ENCODE results near the gene GTF3C6.
A peak's percentile ranks its signal among the peaks of the same experiment; 100 is the strongest.

Gene GTF3C6, protein sequence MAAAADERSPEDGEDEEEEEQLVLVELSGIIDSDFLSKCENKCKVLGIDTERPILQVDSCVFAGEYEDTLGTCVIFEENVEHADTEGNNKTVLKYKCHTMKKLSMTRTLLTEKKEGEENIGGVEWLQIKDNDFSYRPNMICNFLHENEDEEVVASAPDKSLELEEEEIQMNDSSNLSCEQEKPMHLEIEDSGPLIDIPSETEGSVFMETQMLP

DNA sequence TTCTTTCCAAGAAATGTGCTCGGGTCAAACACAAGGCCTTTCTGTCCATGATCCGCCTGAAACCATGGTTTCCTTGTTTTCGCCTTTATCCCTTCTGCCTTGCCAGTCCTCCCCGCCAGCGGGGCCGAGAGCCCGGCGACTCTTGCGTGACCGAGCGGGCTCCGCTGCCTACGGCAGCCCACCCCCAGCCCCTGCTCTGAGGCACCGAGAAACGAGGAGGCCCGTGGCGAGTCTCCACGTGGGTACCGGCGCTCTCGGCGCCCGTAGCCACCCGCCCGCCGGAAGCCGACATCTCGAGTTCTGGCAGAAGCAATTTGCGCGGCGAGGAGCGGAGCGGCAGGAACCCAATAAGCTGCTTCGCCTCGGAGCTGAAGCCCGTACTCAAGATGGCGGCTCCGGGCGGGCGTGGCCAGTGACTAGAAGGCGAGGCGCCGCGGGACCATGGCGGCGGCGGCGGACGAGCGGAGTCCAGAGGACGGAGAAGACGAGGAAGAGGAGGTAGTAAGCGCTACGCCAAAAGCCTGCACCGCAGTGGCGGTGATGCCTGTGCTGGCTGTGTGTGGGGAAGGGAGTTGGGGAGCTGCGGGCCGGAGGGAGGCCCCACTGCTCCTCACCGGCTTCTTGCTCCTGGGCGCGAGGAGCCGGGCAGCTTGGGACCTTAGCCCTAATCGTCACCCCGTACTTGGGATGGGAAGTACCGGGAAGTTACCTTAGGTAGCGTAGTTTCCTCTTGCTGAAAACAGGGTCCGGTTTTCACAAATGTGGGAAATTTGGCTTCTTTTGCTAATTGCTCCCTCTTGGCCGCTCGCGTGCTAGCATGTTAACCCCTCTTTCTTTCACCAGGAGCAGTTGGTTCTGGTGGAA lies at the start of gene GTF3C6:
TSS of gene GTF3C6 (plus strand) at position 378 of the 864 bp plus-strand sequence. CDS start at position 442, 64 bp downstream.
- H3K9me3 ChIP-seq (ENCODE audit: control insufficient read depth, insufficient read depth, low read length), result no peaks in the 10 kb centered on the region
- H3K27me3 ChIP-seq (ENCODE audit: control insufficient read depth, insufficient read depth, low read length), result no peaks in the 10 kb centered on the region
- H3K4me3 ChIP-seq (ENCODE audit: low read depth, low read length), result peak within 1 kb of the TSS; percentile 97
- peak within 1 kb of the TSS; percentile 100 for H3K9ac ChIP-seq (ENCODE audit: low read depth, low read length)
- no peaks in the 10 kb centered on the region for H3K4me1 ChIP-seq (ENCODE audit: control insufficient read depth, insufficient read depth, low read length)
- peaks cover 12% of the 10 kb centered on the region for H3K36me3 ChIP-seq (ENCODE audit: control insufficient read depth, insufficient read depth, low read length)

DNA sequence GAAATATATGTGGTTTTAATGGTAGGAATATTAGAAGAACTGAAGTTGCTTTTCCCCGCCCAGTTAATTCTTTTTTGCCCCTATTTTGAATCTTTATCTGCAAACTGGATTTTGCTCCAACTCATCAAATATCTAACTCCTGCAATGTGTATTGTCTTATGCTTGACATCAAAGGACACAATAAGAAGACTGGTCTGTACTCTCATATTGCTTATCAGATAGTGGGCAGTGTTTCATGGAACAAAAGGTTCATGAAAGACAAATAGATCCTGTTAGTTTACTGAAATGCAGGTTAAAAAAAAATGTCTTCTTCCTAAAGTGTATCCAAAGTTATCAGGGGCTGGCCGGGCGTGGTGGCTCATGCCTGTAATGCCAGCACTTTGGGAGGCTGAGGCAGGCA lies 27.7 kb upstream of the GTF3C6 start:
- no peak overlapping the region for H3K4me3 ChIP-seq (ENCODE audit: low read depth, low read length)

DNA sequence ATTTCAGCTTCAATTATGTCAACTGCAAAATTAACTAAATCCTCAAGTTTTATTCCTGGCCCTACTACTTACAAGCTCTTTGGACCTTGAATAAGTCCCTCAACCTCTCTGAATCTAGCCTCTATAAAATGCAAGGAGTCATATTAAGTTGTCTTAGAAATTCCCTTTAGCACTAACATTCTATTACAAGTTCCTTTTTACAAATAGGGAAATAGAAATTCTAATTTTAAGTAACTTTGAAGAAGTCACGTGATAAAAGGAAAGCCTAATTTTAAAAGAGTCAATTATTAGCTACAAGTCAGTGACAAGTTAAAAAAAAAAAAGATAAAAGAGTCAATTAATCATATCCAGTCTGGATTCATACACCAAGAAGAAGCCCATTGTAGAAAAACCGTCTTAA lies 24.6 kb upstream of the GTF3C6 start:
- Histone ChIP-seq H3K27me3 (ENCODE audit: control insufficient read depth, insufficient read depth, low read length) (no peaks in the 10 kb centered on the region), H3K9me3 (ENCODE audit: control insufficient read depth, insufficient read depth, low read length) (no peaks in the 10 kb centered on the region), H3K4me1 (ENCODE audit: control insufficient read depth, insufficient read depth, low read length) (no peaks in the 10 kb centered on the region), H3K9ac (ENCODE audit: low read depth, low read length) (no peak overlapping the region), H3K36me3 (ENCODE audit: control insufficient read depth, insufficient read depth, low read length) (no peaks in the 10 kb centered on the region), H3K4me3 (ENCODE audit: low read depth, low read length) (no peak overlapping the region)

More for the DNA sequence above, 27.7 kb upstream of the GTF3C6 start:
- no peaks in the 10 kb centered on the region for H3K27me3 ChIP-seq (ENCODE audit: control insufficient read depth, insufficient read depth, low read length)
- H3K4me1 ChIP-seq (ENCODE audit: control insufficient read depth, insufficient read depth, low read length), result no peaks in the 10 kb centered on the region
- no peaks in the 10 kb centered on the region for H3K9me3 ChIP-seq (ENCODE audit: control insufficient read depth, insufficient read depth, low read length)
- no peaks in the 10 kb centered on the region for H3K36me3 ChIP-seq (ENCODE audit: control insufficient read depth, insufficient read depth, low read length)
- H3K9ac ChIP-seq (ENCODE audit: low read depth, low read length), result no peak overlapping the region

DNA sequence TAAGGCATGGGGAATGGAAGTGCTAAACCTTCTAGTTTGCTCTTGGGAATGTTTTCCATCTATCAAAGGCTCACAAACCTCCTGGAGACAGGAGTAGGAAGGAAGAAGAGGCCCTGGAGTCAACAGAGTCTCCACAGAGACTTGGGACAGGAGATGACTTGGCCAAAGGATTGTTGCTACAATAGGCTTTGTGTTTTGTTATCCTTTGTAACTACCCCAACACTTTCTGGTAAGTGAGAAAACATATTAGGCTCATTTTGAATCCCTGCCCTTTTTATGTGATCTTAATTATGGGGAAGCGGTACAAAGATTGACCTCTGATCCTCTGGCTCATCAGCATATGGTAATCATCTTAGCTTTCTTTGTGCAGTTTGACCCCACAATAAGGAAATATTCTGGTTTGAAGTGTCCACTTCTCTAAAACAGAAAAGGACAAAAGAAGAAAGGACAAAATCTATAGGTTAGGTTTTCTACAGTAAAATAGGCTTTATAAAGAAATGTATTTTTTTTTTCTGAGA lies 24.1 kb upstream of the GTF3C6 start:
- no peaks in the 10 kb centered on the region for H3K9me3 ChIP-seq (ENCODE audit: control insufficient read depth, insufficient read depth, low read length)
- no peak overlapping the region for H3K9ac ChIP-seq (ENCODE audit: low read depth, low read length)
- no peaks in the 10 kb centered on the region for H3K36me3 ChIP-seq (ENCODE audit: control insufficient read depth, insufficient read depth, low read length)
- no peaks in the 10 kb centered on the region for H3K27me3 ChIP-seq (ENCODE audit: control insufficient read depth, insufficient read depth, low read length)
- no peaks in the 10 kb centered on the region for H3K4me1 ChIP-seq (ENCODE audit: control insufficient read depth, insufficient read depth, low read length)
- no peak overlapping the region for H3K4me3 ChIP-seq (ENCODE audit: low read depth, low read length)

DNA sequence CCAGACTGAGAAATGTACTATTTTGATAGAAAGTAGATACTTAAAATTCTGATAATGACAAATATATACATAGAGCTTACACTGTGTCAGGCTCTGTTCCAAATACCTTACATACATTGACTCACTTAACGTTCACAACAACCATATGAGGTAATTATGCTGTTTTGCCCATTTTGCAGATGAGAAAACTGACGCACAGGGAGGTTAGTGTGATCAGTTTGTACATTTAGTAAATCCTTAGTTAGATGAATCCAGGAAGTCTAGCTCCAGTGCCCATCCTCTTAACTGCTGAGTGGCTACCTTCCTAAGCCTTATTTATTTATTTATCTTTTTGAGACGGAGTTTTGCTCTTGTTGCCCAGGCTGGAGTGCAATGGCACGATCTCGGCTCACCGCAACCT lies 23.3 kb upstream of the GTF3C6 start:
- Histone ChIP-seq H3K4me3 (ENCODE audit: low read depth, low read length) (no peak overlapping the region), H3K4me1 (ENCODE audit: control insufficient read depth, insufficient read depth, low read length) (no peaks in the 10 kb centered on the region), H3K9ac (ENCODE audit: low read depth, low read length) (no peak overlapping the region), H3K36me3 (ENCODE audit: control insufficient read depth, insufficient read depth, low read length) (no peaks in the 10 kb centered on the region), H3K9me3 (ENCODE audit: control insufficient read depth, insufficient read depth, low read length) (no peaks in the 10 kb centered on the region), H3K27me3 (ENCODE audit: control insufficient read depth, insufficient read depth, low read length) (no peaks in the 10 kb centered on the region)

DNA sequence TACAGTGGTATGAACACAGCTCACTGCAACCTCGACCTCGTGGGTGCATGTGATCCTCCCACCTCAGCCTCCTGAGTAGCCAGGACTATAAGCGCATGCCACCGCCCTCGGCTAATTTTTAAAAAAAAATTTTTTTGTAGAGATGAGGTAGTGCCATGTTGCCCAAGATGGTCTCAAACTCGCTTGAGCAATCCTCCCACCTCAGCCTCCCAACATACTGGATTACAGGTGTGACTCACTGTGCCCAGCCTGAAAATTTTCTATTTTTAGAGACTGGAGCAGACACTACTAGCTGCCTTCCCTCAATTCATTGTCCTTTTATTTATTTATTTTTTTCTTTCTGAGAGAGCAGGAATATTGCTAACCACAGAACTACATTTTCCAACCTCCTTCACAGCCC lies 20.3 kb upstream of the GTF3C6 start:
- H3K9ac ChIP-seq (ENCODE audit: low read depth, low read length), result no peak overlapping the region
- H3K9me3 ChIP-seq (ENCODE audit: control insufficient read depth, insufficient read depth, low read length), result no peaks in the 10 kb centered on the region
- H3K4me1 ChIP-seq (ENCODE audit: control insufficient read depth, insufficient read depth, low read length), result no peaks in the 10 kb centered on the region
- H3K4me3 ChIP-seq (ENCODE audit: low read depth, low read length), result no peak overlapping the region
- no peaks in the 10 kb centered on the region for H3K27me3 ChIP-seq (ENCODE audit: control insufficient read depth, insufficient read depth, low read length)
- no peaks in the 10 kb centered on the region for H3K36me3 ChIP-seq (ENCODE audit: control insufficient read depth, insufficient read depth, low read length)

DNA sequence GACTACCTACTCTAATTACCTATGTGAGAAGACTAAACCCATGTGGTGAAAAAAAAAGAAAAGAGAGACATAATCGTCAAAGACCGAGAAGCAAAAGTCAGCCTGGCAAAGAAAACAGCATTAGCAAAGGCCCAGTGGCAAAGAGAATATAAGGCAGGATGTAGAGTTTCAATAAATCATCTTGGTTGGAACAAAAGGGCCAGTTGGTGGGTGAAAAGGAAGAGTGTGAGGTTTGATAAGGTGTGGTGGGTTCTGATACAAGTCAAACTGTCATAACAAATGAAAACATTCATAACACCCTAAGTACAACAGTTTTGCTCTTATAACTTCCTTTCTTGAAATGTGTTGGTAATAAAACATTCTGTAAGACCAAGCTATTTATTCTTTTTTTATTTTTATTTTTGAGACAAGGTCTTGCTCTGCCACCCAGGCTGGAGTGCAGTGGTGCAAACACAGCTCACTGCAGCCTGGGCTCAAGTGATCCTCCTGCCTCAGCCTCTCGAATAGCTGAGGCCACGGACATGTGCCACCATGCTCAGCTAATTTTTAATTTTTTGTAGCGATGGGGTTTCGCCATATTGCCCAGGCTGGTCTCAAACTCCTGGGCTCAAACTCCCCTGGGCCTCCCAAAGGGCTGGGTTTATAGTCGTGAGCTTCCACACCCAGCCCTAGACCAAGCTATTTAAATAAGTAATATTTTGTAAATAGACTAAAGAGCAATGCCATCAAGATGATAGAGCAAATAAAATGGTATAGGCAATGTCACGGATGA lies 18.9 kb upstream of the GTF3C6 start:
- no peaks in the 10 kb centered on the region for H3K36me3 ChIP-seq (ENCODE audit: control insufficient read depth, insufficient read depth, low read length)
- H3K9me3 ChIP-seq (ENCODE audit: control insufficient read depth, insufficient read depth, low read length), result no peaks in the 10 kb centered on the region
- H3K4me1 ChIP-seq (ENCODE audit: control insufficient read depth, insufficient read depth, low read length), result no peaks in the 10 kb centered on the region
- no peak overlapping the region for H3K4me3 ChIP-seq (ENCODE audit: low read depth, low read length)
- no peak overlapping the region for H3K9ac ChIP-seq (ENCODE audit: low read depth, low read length)
- no peaks in the 10 kb centered on the region for H3K27me3 ChIP-seq (ENCODE audit: control insufficient read depth, insufficient read depth, low read length)

DNA sequence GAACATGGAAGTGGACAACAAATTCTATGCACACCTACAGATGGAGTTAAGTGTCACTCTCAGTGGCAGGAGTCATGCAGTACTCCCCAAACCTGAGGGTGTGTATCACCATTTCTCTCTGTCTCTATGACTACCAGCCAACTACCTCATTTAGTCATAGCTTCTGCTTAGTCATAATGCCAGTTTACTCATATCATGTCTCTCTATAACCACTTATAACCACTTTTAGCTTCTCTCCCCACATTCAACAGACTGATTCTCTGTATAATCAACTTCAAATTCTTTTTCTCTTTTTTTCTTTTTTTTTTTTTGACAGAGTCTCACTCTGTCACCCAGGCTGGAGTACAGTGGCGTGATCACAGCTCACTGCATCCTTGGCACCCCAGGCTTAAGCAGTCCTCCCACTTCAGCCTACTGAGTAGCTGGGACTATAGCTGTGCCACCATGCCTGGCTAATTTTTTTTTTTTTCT lies 13.8 kb upstream of the GTF3C6 start:
- Histone ChIP-seq H3K36me3 (ENCODE audit: control insufficient read depth, insufficient read depth, low read length) (no peaks in the 10 kb centered on the region), H3K27me3 (ENCODE audit: control insufficient read depth, insufficient read depth, low read length) (no peaks in the 10 kb centered on the region), H3K4me3 (ENCODE audit: low read depth, low read length) (no peak overlapping the region), H3K4me1 (ENCODE audit: control insufficient read depth, insufficient read depth, low read length) (no peaks in the 10 kb centered on the region), H3K9ac (ENCODE audit: low read depth, low read length) (no peak overlapping the region), H3K9me3 (ENCODE audit: control insufficient read depth, insufficient read depth, low read length) (no peaks in the 10 kb centered on the region)

DNA sequence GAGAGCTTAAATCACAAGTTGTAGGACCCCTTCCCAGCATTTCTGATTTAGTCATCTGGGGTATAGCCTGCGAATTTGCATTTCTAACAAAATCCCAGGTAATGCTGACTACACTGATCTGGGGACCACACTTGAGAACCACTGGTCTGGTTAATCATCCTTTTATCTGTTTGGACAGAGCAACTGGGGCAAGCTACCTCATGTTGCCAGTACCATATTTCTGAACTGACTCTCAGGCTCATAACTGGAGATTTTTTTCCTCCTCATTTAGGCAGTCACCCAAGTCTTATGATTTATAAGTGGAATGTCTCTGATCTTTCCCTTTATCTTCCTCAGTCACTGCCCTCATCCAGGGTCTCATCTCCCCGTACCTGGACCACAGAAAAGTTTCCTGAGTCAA lies 12.0 kb upstream of the GTF3C6 start:
- Histone ChIP-seq H3K27me3 (ENCODE audit: control insufficient read depth, insufficient read depth, low read length) (no peaks in the 10 kb centered on the region), H3K9me3 (ENCODE audit: control insufficient read depth, insufficient read depth, low read length) (no peaks in the 10 kb centered on the region), H3K4me1 (ENCODE audit: control insufficient read depth, insufficient read depth, low read length) (no peaks in the 10 kb centered on the region), H3K9ac (ENCODE audit: low read depth, low read length) (no peak overlapping the region), H3K4me3 (ENCODE audit: low read depth, low read length) (no peak overlapping the region), H3K36me3 (ENCODE audit: control insufficient read depth, insufficient read depth, low read length) (no peaks in the 10 kb centered on the region)

DNA sequence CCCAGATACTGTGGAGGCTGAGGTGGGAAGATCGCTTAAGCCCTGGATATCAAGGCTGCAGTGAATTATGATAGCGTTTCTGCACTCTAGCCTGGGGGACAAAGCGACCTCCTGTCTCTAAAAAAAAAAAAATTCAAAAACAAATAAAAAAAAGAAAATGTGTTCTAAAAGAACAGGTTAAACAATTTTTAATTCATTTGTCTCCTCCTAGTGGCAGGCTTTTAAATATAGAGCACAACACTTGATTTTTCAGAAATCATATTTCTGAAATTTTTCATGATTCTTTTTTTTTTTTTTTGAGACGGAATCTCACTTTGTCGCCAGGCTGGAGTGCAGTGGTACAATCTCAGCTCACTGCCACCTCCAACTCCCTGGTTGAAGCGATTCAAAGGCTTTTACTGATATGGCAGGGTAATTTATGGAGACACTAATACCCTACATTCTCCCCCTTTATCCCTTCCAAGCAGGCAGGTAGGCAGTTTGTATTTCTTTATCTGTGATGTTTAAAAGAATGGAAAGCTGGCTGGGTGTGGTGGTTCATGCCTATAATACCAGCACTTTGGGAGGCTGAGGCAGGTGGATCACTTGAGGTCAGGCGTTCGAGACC lies 8.7 kb upstream of the GTF3C6 start:
- no peak overlapping the region for H3K4me3 ChIP-seq (ENCODE audit: low read depth, low read length)
- no peaks in the 10 kb centered on the region for H3K36me3 ChIP-seq (ENCODE audit: control insufficient read depth, insufficient read depth, low read length)
- no peaks in the 10 kb centered on the region for H3K4me1 ChIP-seq (ENCODE audit: control insufficient read depth, insufficient read depth, low read length)
- H3K9ac ChIP-seq (ENCODE audit: low read depth, low read length), result no peak overlapping the region
- H3K27me3 ChIP-seq (ENCODE audit: control insufficient read depth, insufficient read depth, low read length), result no peaks in the 10 kb centered on the region
- H3K9me3 ChIP-seq (ENCODE audit: control insufficient read depth, insufficient read depth, low read length), result no peaks in the 10 kb centered on the region

DNA sequence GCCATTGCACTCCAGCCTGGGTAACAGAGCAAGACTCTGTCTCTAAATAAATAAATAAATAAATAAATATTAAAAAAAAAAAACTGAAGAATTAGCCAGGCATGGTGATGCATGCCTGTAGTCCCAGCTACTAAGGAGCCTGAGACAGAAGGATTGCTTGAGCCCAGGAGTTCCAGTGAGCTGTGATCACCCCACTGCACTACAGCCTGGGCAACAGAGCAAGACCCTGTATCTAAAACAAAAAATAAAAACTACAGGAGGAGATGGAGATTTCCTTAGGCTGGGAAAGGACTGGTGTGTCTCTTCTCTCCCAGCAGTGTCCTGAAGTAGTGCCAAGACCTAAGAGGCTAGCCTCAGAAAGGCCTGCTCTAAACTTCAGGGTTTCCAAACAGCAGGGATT lies 8.1 kb upstream of the GTF3C6 start:
- no peaks in the 10 kb centered on the region for H3K9me3 ChIP-seq (ENCODE audit: control insufficient read depth, insufficient read depth, low read length)
- no peaks in the 10 kb centered on the region for H3K4me1 ChIP-seq (ENCODE audit: control insufficient read depth, insufficient read depth, low read length)
- H3K27me3 ChIP-seq (ENCODE audit: control insufficient read depth, insufficient read depth, low read length), result no peaks in the 10 kb centered on the region
- H3K4me3 ChIP-seq (ENCODE audit: low read depth, low read length), result no peak overlapping the region
- no peak overlapping the region for H3K9ac ChIP-seq (ENCODE audit: low read depth, low read length)
- no peaks in the 10 kb centered on the region for H3K36me3 ChIP-seq (ENCODE audit: control insufficient read depth, insufficient read depth, low read length)
